Measurements from ENCODE around the gene RASL11B.
A peak's percentile ranks its signal among the peaks of the same experiment; 100 is the strongest.

Gene RASL11B

GRCh38 chr4:52843958-52844357, 18.2 kb upstream of the RASL11B start:
- DNase-seq, result no peak

- DNase-seq, result no peak
Measured at GRCh38 chr4:52844596-52844995, 17.5 kb upstream of the RASL11B start.

- DNase-seq, result no peak
Measured at GRCh38 chr4:52846502-52846901, 15.6 kb upstream of the RASL11B start.

GRCh38 chr4:52848254-52848653, 13.9 kb upstream of the RASL11B start:
- DNase-seq, result no peak

- no peak for DNase-seq
Measured at GRCh38 chr4:52850406-52851124, 11.6 kb upstream of the RASL11B start.

GRCh38 chr4:52852041-52852440, 10.1 kb upstream of the RASL11B start:
- DNase-seq, result no peak

GRCh38 chr4:52852711-52853110, 9.4 kb upstream of the RASL11B start:
- no peak for DNase-seq

GRCh38 chr4:52853351-52853750, 8.8 kb upstream of the RASL11B start:
- DNase-seq, result no peak

GRCh38 chr4:52856801-52857200, 5.3 kb upstream of the RASL11B start:
- DNase-seq, result no peak

- DNase-seq, result no peak
Measured at GRCh38 chr4:52860361-52860760, 1.8 kb upstream of the RASL11B start.

- no peak for DNase-seq
Measured at GRCh38 chr4:52861171-52861823, 820 bp upstream of the RASL11B start.

- no peak for DNase-seq
Measured at GRCh38 chr4:52862639-52863161, 583 bp downstream of the RASL11B start.

- DNase-seq, result no peak
Measured at GRCh38 chr4:52863324-52863723, 1.2 kb downstream of the RASL11B start.

GRCh38 chr4:52864793-52865192, 2.7 kb downstream of the RASL11B start:
- peak; percentile 86 for DNase-seq

- DNase-seq, result no peak
Measured at GRCh38 chr4:52865300-52865699, 3.2 kb downstream of the RASL11B start.

- DNase-seq, result no peak
Measured at GRCh38 chr4:52866734-52867133, 4.6 kb downstream of the RASL11B start.

GRCh38 chr4:52867163-52867562, 5.0 kb downstream of the RASL11B start:
- DNase-seq, result no peak

- DNase-seq, result no peak
Measured at GRCh38 chr4:52868133-52868532, 6.0 kb downstream of the RASL11B start.

GRCh38 chr4:52869196-52869595, 7.1 kb downstream of the RASL11B start:
- no peak for DNase-seq

GRCh38 chr4:52869656-52870055, 7.5 kb downstream of the RASL11B start:
- no peak for DNase-seq

- peak; percentile 32 for DNase-seq
Measured at GRCh38 chr4:52870225-52870624, 8.1 kb downstream of the RASL11B start.

GRCh38 chr4:52873191-52873590, 11.1 kb downstream of the RASL11B start:
- DNase-seq, result no peak

GRCh38 chr4:52873861-52874343, 11.8 kb downstream of the RASL11B start:
- no peak for DNase-seq

GRCh38 chr4:52874948-52875347, 12.8 kb downstream of the RASL11B start:
- DNase-seq, result no peak

Measured in COR-L47 (cell line).